ENCODE measurements around the gene DLG3. TPM values are rescaled to one million over a fixed set of nuclear protein-coding genes. Genes with fewer than 3 reads are reported as not detected.
A peak's percentile ranks its signal among the peaks of the same experiment; 100 is the strongest.

Gene DLG3
- polyA plus RNA-seq, 2 of the 4 experiments (the other 2 are of a cell fraction), result 3.2 to 12.8 TPM

DNA sequence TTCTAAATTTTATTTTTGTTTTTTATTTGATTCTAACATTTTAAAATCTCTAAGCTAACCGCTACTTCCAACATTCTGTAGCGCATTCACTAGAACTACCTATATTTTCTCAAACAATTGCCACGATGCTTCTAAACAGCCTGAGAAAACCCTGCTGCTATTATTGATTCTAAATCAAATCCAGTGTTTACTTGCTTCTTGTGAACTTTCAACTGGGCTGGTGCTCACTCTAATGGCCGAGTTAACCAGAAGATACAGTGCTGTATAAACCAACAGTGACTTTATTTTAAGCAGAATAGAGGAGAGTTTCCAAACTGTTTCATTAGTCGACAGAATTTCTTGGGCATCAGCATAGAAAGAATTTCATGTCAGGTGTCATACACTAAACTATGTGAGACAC lies 110.3 kb downstream of the DLG3 start:
- H3K27ac ChIP-seq, result no peak overlapping the region
- FAIRE-seq (peak; percentile 84), DNase-seq (ENCODE audit: low read depth in 1 of 2, low spot score in 1 of 2) (no peak), ATAC-seq (no peak)
- peaks cover 8% of the 10 kb centered on the region; the same call in 2 of the 3 replicates for H3K4me1 ChIP-seq
- POLR2A ChIA-PET, result no interaction called here
- H3K9me3 ChIP-seq, result no peaks in the 10 kb centered on the region
- no peak overlapping the region for H3K4me3 ChIP-seq
- WGBS (ENCODE audit: missing lambda C conversion rate), result 58% methylated on average over 5 of the region's 5 CpGs
- CTCF ChIA-PET, result interaction anchor here (1.2 to 3.8 kb wide), 4 partner anchors 26 to 110 kb away, joined by 3 to 31 read pairs (median 4); partner anchors contain the start of gene DLG3
- no peak overlapping the region for H3K4me2 ChIP-seq
- TF ChIP-seq E2F6 (IDR thresholded peaks at IDR 0.05; ENCODE audit: borderline replicate concordance, low read depth) (no peak), ESRRA (IDR thresholded peaks at IDR 0.05; ENCODE audit: borderline replicate concordance, low read length) (no peak), JUN (IDR thresholded peaks at IDR 0.05) (no peak), TFCP2L1 (CRISPR knock-in tag; IDR thresholded peaks at IDR 0.05) (no peak), ZNF302 (CRISPR knock-in tag; IDR thresholded peaks at IDR 0.05) (no peak), EP300 (IDR thresholded peaks at IDR 0.05) (no peak), ZFP36 (IDR thresholded peaks at IDR 0.05; ENCODE audit: borderline replicate concordance, partially characterized antibody) (no peak), SREBF2 (IDR thresholded peaks at IDR 0.05) (no peak), TP53 (CRISPR knock-in tag; IDR thresholded peaks at IDR 0.05) (no peak), HOXB5 (CRISPR knock-in tag; IDR thresholded peaks at IDR 0.05) (no peak), RARB (CRISPR knock-in tag; IDR thresholded peaks at IDR 0.05) (no peak), RFX5 (IDR thresholded peaks at IDR 0.05) (no peak), HEYL (CRISPR knock-in tag; IDR thresholded peaks at IDR 0.05) (no peak), RCOR1 (IDR thresholded peaks at IDR 0.05; ENCODE audit: low read depth, low read length) (no peak), NFE2L2 (conservative IDR thresholded peaks at IDR 0.05; ENCODE audit: low read length) (no peak), EHF (CRISPR knock-in tag; IDR thresholded peaks at IDR 0.05) (no peak), MAX (IDR thresholded peaks at IDR 0.05) (no peak), MAFK (IDR thresholded peaks at IDR 0.05; ENCODE audit: partially characterized antibody) (no peak)
- TF ChIP-seq, protein P1, sequence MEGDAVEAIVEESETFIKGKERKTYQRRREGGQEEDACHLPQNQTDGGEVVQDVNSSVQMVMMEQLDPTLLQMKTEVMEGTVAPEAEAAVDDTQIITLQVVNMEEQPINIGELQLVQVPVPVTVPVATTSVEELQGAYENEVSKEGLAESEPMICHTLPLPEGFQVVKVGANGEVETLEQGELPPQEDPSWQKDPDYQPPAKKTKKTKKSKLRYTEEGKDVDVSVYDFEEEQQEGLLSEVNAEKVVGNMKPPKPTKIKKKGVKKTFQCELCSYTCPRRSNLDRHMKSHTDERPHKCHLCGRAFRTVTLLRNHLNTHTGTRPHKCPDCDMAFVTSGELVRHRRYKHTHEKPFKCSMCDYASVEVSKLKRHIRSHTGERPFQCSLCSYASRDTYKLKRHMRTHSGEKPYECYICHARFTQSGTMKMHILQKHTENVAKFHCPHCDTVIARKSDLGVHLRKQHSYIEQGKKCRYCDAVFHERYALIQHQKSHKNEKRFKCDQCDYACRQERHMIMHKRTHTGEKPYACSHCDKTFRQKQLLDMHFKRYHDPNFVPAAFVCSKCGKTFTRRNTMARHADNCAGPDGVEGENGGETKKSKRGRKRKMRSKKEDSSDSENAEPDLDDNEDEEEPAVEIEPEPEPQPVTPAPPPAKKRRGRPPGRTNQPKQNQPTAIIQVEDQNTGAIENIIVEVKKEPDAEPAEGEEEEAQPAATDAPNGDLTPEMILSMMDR (IDR thresholded peaks at IDR 0.05), result no peak

Small RNA genes within 50 kb of the gene (small RNA-seq; reads per million reads assigned to genes)
- gene RNU4-81P (0 reads per million in 6 experiments), gene RNY4P23 (0.25 to 6.2 (median 1.1) reads per million in 6 experiments)

Other genes with a start within 250 kb of the DLG3 start
- gene AWAT1, start 210.2 kb upstream of the DLG3 start, polyA plus RNA-seq (2011; rRNA removed), result not detected in 2 replicates
- gene AWAT1, start 210.2 kb upstream of the DLG3 start, polyA plus RNA-seq (2017; fragmentation: RNase III; extraction: RNeasy Plus Mini Kit Qiagen cat#74134 plus additional on column Dnase treatment), result not detected in 3 replicates
- 0.06 and 0.19 TPM in 2 replicates for gene P2RY4, start 184.6 kb upstream of the DLG3 start, polyA plus RNA-seq (2011; rRNA removed)
- not detected in 3 replicates for gene P2RY4, start 184.6 kb upstream of the DLG3 start, polyA plus RNA-seq (2017; fragmentation: RNase III; extraction: RNeasy Plus Mini Kit Qiagen cat#74134 plus additional on column Dnase treatment)
- not detected in 2 replicates for gene ARR3, start 176.5 kb upstream of the DLG3 start, polyA plus RNA-seq (2011; rRNA removed)
- not detected in 3 replicates for gene ARR3, start 176.5 kb upstream of the DLG3 start, polyA plus RNA-seq (2017; fragmentation: RNase III; extraction: RNeasy Plus Mini Kit Qiagen cat#74134 plus additional on column Dnase treatment)
- not detected in 2 replicates for gene RAB41, start 162.7 kb upstream of the DLG3 start, polyA plus RNA-seq (2011; rRNA removed)
- not detected in 3 replicates for gene RAB41, start 162.7 kb upstream of the DLG3 start, polyA plus RNA-seq (2017; fragmentation: RNase III; extraction: RNeasy Plus Mini Kit Qiagen cat#74134 plus additional on column Dnase treatment)
- 133 and 159 TPM in 2 replicates for gene PDZD11, start 154.9 kb upstream of the DLG3 start, polyA plus RNA-seq (2011; rRNA removed)
- 78.5 to 86.5 TPM (median 83.4 TPM) in 3 replicates for gene PDZD11, start 154.9 kb upstream of the DLG3 start, polyA plus RNA-seq (2017; fragmentation: RNase III; extraction: RNeasy Plus Mini Kit Qiagen cat#74134 plus additional on column Dnase treatment)
- 34.5 and 46.6 TPM in 2 replicates for gene KIF4A, start 154.7 kb upstream of the DLG3 start, polyA plus RNA-seq (2011; rRNA removed)
- gene KIF4A, start 154.7 kb upstream of the DLG3 start, polyA plus RNA-seq (2017; fragmentation: RNase III; extraction: RNeasy Plus Mini Kit Qiagen cat#74134 plus additional on column Dnase treatment), result 26.5 to 29.1 TPM (median 27.9 TPM) in 3 replicates
- gene GDPD2, start 21.5 kb upstream of the DLG3 start, polyA plus RNA-seq (2011; rRNA removed), result 0.04 TPM in 2 replicates
- 0.12 to 0.18 TPM (median 0.12 TPM) in 3 replicates for gene GDPD2, start 21.5 kb upstream of the DLG3 start, polyA plus RNA-seq (2017; fragmentation: RNase III; extraction: RNeasy Plus Mini Kit Qiagen cat#74134 plus additional on column Dnase treatment)